ENCODE measurements around the gene CACNA1S.

DNA sequence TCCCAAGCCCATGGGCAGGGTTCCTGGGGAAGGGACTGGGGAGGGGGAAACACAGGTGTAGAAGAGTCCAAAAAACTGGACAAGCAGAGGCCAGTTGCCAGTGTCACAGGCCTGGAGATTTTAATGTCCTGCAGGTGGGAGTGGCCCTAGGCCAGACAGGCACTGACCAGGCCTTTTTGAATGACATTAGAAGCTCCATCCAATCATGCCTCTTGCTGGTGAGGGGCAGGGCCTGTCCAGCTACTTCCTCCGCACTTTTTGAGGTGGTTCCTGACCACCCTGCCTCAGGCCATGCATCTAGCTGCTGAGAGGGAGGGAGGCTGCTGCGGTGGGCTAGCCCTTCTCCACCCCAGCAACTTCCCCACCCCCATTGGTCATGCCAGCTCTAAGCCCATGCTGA, 72.8 kb downstream of the CACNA1S start:
- TF ChIP-seq, protein P1, sequence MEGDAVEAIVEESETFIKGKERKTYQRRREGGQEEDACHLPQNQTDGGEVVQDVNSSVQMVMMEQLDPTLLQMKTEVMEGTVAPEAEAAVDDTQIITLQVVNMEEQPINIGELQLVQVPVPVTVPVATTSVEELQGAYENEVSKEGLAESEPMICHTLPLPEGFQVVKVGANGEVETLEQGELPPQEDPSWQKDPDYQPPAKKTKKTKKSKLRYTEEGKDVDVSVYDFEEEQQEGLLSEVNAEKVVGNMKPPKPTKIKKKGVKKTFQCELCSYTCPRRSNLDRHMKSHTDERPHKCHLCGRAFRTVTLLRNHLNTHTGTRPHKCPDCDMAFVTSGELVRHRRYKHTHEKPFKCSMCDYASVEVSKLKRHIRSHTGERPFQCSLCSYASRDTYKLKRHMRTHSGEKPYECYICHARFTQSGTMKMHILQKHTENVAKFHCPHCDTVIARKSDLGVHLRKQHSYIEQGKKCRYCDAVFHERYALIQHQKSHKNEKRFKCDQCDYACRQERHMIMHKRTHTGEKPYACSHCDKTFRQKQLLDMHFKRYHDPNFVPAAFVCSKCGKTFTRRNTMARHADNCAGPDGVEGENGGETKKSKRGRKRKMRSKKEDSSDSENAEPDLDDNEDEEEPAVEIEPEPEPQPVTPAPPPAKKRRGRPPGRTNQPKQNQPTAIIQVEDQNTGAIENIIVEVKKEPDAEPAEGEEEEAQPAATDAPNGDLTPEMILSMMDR (conservative IDR thresholded peaks at IDR 0.05; ENCODE audit: low read length), result no peak
- TF ChIP-seq EZH2phosphoT487 (IDR thresholded peaks at IDR 0.05; ENCODE audit: borderline replicate concordance, low read depth, low read length), result no peak
